ENCODE data around the gene DNAJC4.

- TF ChIP-seq CTCF (IDR thresholded peaks at IDR 0.05 in 4 of 5, conservative IDR thresholded peaks at IDR 0.05 in 1 of 5) (no peak), POLR2A (IDR thresholded peaks at IDR 0.05) (no peak)
These were observed 19.0 kb upstream of the DNAJC4 start for GRCh38 chr11:64211181-64211872.
